ENCODE data around the gene TDRKH.

DNA sequence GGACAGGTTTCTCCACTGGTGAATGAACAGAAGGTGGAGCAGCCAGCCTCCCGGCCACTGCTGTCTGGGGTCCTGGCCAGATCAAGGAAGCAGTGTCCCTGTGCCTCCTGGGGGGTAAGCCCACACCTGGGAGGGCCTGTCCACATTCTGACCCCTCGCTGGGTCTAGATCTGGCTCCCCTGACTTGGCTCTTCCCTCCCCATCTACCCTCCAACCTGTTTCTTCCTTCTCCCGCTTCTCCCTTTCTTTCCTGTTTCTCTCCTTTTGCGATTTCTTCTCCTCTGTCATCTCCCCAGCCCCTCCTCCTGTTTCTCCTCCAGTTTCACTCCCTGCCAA lies 40.9 kb upstream of the TDRKH start:
- TF ChIP-seq POLR2AphosphoS5 (IDR thresholded peaks at IDR 0.05; ENCODE audit: low read depth, low read length) (no peak), POLR2A (IDR thresholded peaks at IDR 0.05; ENCODE audit: low read depth, low read length) (no peak), PAX5 (IDR thresholded peaks at IDR 0.05; ENCODE audit: insufficient read depth, low read length, severe bottlenecking) (no peak), TAF1 (IDR thresholded peaks at IDR 0.05; ENCODE audit: low read depth, low read length) (no peak), POU2F2 (IDR thresholded peaks at IDR 0.05; ENCODE audit: low read depth, low read length) (no peak)
